IgD-negative memory B cell (primary cell): ENCODE measurements around the gene ACSL1. TPM values are rescaled to one million over a fixed set of nuclear protein-coding genes. Genes with fewer than 3 reads are reported as not detected.
A peak's percentile ranks its signal among the peaks of the same experiment; 100 is the strongest.
"Not testable (repeated sequence)": the region's sequence is repeated elsewhere in the genome, so short reads cannot be mapped to it uniquely, and the experiment has no call there.

Source experiments
- H3K27ac Mint-ChIP-seq, 3 donors: one replicate each; pipeline ENCODE4 v1.8.0; 2020 to 2022; ENCODE audit warnings: mild to moderate bottlenecking in 3 of 3, mixed read lengths in 3 of 3, moderate library complexity in 1 of 3
- H3K27me3 Mint-ChIP-seq: one replicate; pipeline ENCODE4 v1.8.0; 2021; ENCODE audit warnings: mixed read lengths
- H3K36me3 Mint-ChIP-seq: one replicate; pipeline ENCODE4 v1.8.0; 2020; ENCODE audit warnings: mild to moderate bottlenecking, mixed read lengths
- H3K4me1 Mint-ChIP-seq, 3 donors: one replicate each; pipeline ENCODE4 v1.8.0; 2020 to 2022; ENCODE audit warnings: mixed read lengths in 3 of 3, mild to moderate bottlenecking in 1 of 3
- H3K4me3 Mint-ChIP-seq, 4 donors: one replicate each; pipeline ENCODE4 v1.8.0; 2020 to 2022; ENCODE audit warnings: mild to moderate bottlenecking in 4 of 4, mixed read lengths in 4 of 4, moderate library complexity in 3 of 4
- H3K9me3 Mint-ChIP-seq, 3 donors: one replicate each; pipeline ENCODE4 v1.8.0; 2020 to 2021; ENCODE audit warnings: mixed read lengths in 3 of 3, mild to moderate bottlenecking in 1 of 3
- polyA plus RNA-seq: library from polyadenylated mRNA; unstranded; fragments of 300-500 nt; fragmentation: Illumina TruSeq; gene quantifications from one replicate; pipeline ENCODE4 v1.2.3, GENCODE V29; 2021

ACSL1 gene
- polyA plus RNA-seq, 1 donor from 2014 or later: 9.2 TPM

DNA sequence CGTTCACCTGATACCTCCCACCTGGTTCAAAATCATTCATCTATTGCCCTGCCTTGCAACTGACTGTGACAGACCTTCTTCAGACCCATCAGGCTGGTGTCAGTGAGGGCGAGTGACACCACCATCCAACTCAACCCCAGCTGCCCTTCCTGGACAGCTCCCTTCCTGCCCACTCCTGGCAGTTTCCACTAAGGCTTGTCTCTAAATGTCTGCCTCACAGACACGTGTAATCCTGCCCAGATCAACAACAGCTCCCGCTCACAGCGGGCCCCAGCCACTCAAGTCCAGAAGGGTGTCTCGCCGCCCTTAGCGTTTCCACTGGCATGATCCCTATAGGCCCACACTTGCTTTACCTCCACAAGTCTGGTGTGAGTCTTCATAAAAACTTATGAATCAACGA is 28.9 kb downstream of the ACSL1 start:
- Mint-ChIP-seq H3K36me3 (peaks cover 16% of the 10 kb centered on the region), H3K27me3 (no peaks in the 10 kb centered on the region), H3K9me3 (no peaks in the 10 kb centered on the region), H3K4me3 (no peak overlapping the region), H3K27ac (peak overlapping the region in 1 of 3 donors; percentile 72), H3K4me1 (peaks cover 6 to 14% (median 8%) of the 10 kb centered on the region in 3 donors)

DNA sequence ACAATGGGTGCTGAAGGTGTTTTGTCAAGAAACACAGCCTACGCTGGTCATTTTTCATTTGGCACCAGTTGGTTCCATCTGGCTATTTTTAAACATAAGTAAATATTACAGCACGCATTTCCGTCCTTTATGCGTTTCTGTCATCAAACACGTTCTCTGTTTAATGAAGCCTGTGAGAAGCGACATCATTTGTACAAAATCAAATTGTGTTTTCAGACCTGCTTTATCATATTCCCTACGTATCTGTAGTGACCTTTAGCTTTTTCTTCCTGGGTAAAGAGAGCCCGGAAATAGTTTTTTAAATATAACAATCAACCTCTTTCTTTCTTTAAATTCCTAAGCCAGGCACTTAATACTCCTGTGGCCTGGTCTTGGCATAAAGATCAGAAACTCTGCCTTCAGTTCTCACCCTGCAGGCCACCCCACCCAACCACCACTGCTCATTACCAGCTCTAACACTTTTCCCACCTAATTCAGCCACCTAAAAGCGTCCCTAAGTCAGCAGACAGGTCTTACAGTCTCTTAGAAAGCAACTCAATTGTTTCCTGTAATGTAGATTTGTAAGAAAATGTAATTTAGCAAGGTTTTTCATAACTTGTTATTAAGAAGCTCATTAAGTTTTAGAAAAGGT is 30.4 kb downstream of the ACSL1 start:
- peaks cover 16% of the 10 kb centered on the region for H3K36me3 Mint-ChIP-seq
- H3K27ac Mint-ChIP-seq: peak overlapping the region in 1 of 3 donors; percentile 23
- H3K4me3 Mint-ChIP-seq: no peak overlapping the region
- no peaks in the 10 kb centered on the region for H3K27me3 Mint-ChIP-seq
- no peaks in the 10 kb centered on the region for H3K9me3 Mint-ChIP-seq
- H3K4me1 Mint-ChIP-seq: peaks cover 6 to 15% (median 9%) of the 10 kb centered on the region in 3 donors

DNA sequence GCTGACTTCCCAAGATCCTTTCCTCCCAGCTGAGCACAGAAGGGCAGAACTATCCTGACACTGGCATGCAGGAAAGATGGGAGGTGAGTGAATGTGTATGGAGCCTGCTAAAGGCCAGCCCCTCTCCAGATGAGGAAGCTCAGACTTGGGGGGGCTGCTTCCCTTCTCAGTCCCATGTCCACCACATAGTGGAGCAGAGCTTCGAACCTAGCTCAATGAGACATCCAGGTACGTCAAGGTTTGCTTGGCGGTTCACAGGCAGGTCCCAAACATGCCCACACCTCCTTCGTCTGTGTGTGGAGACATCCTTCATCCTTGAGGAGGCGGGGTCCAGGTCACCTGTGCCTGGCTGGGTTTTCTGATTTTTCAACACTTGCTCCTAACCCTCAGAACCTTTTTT is 31.3 kb downstream of the ACSL1 start:
- no peak overlapping the region for H3K27ac Mint-ChIP-seq
- no peak overlapping the region for H3K4me3 Mint-ChIP-seq
- no peaks in the 10 kb centered on the region for H3K27me3 Mint-ChIP-seq
- H3K9me3 Mint-ChIP-seq: no peaks in the 10 kb centered on the region
- peaks cover 6 to 15% (median 9%) of the 10 kb centered on the region in 3 donors for H3K4me1 Mint-ChIP-seq
- H3K36me3 Mint-ChIP-seq: peaks cover 10% of the 10 kb centered on the region

DNA sequence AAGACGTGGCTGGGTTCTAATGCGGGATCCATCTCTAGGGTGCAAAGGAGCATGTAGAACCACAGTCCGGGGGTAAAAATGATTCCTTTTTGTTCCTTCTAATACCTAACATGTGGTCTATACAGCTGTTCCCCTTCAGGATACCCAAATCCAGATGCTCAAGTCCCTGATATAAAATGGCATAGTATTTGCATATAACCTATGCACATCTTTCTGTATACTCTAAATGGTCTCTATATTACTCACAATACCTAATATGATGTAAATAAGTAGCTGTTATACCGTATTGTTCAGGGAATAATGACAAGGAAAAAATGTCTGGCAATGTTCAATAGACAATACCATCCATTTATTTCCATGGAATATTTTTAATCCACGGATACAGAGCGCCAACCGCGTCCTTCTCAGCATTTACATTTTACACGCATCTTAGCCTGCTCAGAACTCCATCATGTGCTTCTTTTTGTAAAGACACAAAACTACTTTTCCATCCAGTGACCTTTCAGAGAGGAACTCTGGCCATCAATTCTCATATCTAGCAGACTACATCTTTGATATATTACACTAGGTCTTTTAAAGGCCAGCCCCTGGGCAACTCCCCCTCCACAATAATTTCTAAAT is 31.9 kb downstream of the ACSL1 start:
- Mint-ChIP-seq H3K9me3 (no peaks in the 10 kb centered on the region), H3K27me3 (no peaks in the 10 kb centered on the region), H3K4me1 (peaks cover 6 to 15% (median 9%) of the 10 kb centered on the region in 3 donors), H3K27ac (no peak overlapping the region), H3K36me3 (peaks cover 8% of the 10 kb centered on the region), H3K4me3 (peak overlapping the region in 1 of 4 donors; percentile 61)

DNA sequence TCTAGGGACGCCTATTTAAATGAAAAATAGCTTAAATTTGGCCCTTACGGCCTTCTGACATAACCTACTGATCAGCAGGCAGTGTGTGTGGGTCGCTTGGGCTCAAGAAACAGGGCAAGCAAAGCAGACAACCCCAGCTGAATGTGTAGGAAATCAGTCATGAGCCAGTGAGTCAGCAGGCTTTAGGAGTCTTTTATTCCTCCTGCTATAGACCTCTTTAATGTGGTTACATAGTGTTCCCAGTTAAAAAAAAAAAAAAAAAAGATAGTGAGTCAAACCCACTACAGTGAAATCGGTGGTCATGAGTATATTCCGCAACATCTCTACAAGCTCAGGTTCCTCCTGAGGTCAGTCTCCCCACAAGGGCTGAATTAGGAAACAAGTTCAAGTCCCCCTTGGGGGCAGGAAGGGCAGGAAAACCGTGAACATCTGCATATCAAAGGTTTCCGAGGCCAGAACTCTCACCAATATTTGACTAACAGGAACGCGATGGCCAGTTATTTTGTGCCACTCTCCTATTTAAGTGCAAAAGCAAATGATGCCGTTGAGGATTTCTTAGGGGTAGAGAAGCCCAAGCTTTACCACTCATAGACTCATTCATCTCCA is 32.7 kb downstream of the ACSL1 start:
- Mint-ChIP-seq H3K27ac (no peak overlapping the region), H3K27me3 (no peaks in the 10 kb centered on the region), H3K36me3 (peaks cover 6% of the 10 kb centered on the region), H3K9me3 (no peaks in the 10 kb centered on the region), H3K4me3 (no peak overlapping the region), H3K4me1 (peaks cover 6 to 15% (median 9%) of the 10 kb centered on the region in 3 donors)

DNA sequence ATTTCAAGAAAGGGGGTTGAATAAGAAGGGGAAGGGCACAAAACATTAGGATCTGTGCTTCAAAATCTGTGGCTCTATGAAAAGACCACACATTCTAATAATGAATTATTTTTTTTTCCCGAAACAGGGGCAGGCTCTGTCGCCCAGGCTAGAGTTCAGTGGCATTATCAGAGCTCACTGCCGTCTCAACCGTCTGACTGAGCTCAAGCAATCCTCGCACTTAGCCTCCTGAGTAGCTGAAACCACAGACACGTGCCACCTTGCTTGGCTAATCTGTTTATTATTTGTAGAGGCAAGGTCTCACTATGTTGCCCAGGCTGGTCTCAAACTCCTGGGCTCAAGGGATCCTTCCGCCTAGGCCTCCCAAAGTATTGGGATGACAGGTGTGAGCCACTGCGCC is 33.4 kb downstream of the ACSL1 start:
- peaks cover 6 to 15% (median 9%) of the 10 kb centered on the region in 3 donors for H3K4me1 Mint-ChIP-seq
- H3K27me3 Mint-ChIP-seq: no peaks in the 10 kb centered on the region
- no peak overlapping the region for H3K27ac Mint-ChIP-seq
- no peak overlapping the region for H3K4me3 Mint-ChIP-seq
- H3K9me3 Mint-ChIP-seq: no peaks in the 10 kb centered on the region
- peaks cover 9% of the 10 kb centered on the region for H3K36me3 Mint-ChIP-seq

DNA sequence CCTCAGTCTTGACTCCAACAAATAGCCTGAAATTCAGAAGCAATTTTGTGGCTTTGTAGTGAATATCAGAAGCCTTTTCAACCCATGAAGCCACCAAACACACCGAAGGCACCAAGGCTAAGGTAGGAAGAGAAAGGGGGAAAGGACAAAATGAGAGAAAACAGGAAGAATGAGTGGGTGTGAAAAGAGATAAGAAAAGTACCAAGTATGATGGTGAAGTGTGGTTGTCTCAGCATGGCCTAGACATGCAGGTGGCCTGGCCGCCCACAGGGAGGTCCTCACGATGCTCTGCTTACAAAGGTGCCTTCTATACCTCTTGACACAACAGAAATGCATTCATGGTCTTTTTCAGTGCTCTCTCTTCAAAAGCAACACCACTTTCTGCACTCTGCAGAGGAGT is 34.9 kb downstream of the ACSL1 start:
- H3K27me3 Mint-ChIP-seq: no peaks in the 10 kb centered on the region
- H3K4me1 Mint-ChIP-seq: peaks cover 6 to 17% (median 9%) of the 10 kb centered on the region in 3 donors
- no peak overlapping the region for H3K27ac Mint-ChIP-seq
- H3K4me3 Mint-ChIP-seq: no peak overlapping the region
- H3K36me3 Mint-ChIP-seq: peaks cover 9% of the 10 kb centered on the region
- no peaks in the 10 kb centered on the region for H3K9me3 Mint-ChIP-seq

DNA sequence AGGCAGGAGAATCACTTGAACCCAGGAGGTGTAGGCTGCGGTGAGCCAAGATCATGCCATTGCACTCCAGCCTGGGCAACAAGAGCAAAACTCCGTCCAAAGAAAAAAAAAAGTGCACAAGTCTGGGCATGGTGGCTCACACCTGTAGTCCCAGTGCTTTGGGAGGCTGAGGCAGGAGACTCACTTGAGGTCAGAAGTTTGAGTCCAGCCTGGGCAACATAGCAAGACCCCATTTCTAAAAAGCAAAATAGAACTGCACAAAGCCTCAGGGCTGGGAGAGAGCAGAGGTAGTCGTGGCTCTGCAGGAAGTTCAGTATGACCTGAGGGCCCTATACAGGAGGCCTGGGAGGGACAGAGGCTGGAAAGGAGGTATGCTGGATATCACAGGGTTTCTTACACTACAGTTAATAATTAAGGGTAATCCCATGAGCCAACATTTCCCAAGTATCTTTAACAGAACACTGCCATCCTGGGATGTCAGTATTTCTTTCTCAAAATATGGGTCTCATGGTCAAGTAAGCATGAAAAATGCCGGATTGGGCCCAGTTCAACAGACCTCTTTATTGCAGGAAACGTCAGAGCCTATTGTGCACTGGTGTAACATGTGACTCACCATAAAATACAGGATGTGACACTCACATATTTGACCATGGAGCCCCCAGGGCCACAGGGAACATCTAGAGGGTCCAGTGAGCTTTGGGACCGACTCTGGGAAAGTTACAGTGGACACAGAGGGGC is 37.8 kb downstream of the ACSL1 start:
- Mint-ChIP-seq H3K9me3 (no peaks in the 10 kb centered on the region), H3K4me3 (no peak overlapping the region), H3K27me3 (no peaks in the 10 kb centered on the region), H3K27ac (no peak overlapping the region), H3K4me1 (peaks cover under 1 to 15% (median 7%) of the 10 kb centered on the region in 3 donors), H3K36me3 (peaks cover 5% of the 10 kb centered on the region)

DNA sequence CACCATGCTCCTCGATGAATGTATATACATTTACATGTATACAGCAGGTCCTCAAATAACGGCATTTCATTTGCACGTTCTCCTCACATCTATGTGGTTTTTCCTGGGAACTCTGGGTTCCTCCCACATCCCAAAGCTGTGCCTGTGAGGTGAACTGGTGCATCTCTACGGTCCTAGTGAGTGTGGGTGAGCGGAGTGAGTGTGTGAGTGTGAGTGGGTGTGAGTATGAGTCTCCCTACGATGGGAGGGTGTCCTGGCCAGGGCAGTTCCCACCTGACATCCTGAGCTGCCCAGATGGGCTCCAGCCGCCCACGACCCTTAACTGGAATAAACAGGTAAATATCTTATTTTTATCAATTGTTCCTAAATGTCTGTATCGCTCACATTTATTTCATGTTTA is 40.0 kb downstream of the ACSL1 start:
- Mint-ChIP-seq H3K4me1 (peaks cover 8 to 15% (median 13%) of the 10 kb centered on the region in 3 donors), H3K9me3 (no peaks in the 10 kb centered on the region), H3K4me3 (no peak overlapping the region), H3K27me3 (no peaks in the 10 kb centered on the region), H3K27ac (no peak overlapping the region), H3K36me3 (peaks cover 5% of the 10 kb centered on the region)

DNA sequence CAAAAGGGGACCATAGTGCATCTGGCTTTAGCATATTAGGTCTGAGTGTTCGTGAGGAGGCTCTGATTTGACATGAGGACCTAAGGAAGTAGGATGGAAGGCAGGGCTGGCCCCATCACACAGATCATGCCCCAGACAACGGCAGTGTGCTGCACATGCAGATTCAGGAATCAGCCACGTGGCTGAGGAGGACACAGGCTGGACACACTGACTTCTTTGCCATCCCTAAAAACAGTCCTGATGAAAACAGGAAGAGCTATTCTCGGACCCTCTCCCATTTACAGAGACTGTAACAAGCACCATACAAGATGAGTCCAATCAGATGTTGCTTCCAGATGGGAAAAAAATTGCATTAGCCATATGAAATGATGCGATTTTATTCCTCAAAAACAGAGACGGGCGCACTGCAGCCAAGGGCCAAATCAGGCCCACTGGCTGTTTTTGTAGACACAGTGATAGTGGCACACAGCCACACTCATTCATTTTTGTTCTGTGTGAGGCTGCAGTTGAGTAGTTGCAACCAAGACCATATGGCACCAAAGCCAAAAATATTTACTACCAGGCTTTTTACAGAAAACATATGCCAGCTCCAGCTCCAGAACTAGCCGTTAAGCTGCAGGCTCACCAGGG is 41.0 kb downstream of the ACSL1 start:
- H3K27ac Mint-ChIP-seq: no peak overlapping the region

DNA sequence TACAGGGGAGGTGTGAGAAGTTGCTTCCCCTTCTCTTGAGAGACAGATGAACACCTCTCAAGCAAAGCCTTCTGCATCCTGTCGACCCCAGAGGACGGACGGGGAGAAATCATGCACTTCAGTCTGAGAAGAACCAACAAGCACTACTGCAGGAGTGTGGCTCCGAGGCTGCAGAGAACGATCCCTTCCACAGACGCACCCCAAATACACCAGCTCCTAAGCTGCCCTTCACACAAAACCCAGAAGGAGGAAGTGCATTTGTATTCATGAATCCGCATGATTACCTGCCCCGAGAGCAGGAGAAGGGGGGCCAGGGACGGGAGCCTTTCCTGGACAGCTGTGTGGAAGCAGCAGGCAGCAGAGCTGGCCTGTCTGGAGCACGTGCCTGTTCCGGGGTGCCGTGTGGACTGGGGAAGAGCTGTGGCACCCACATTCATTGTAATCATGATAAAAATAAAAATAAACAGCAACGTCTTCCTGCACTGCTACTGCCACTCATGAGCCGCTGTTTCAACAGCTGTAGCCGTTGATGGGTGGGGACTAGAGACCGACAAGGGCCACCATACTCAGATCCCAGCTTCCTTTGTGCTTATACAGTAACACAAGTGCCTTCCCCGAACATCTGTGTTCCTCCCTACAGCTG is 42.9 kb downstream of the ACSL1 start:
- Mint-ChIP-seq H3K4me1 (peaks cover 8 to 15% (median 13%) of the 10 kb centered on the region in 3 donors), H3K9me3 (no peaks in the 10 kb centered on the region), H3K4me3 (peak overlapping the region in 3 of 4 donors; percentile 63 to 89 (median 87)), H3K36me3 (peaks cover 4% of the 10 kb centered on the region), H3K27me3 (no peaks in the 10 kb centered on the region), H3K27ac (peak overlapping the region in 2 of 3 donors; percentile 84 to 86)

More for the DNA sequence above, 41.0 kb downstream of the ACSL1 start:
- Mint-ChIP-seq H3K27me3 (no peaks in the 10 kb centered on the region), H3K9me3 (no peaks in the 10 kb centered on the region), H3K4me1 (peaks cover 8 to 15% (median 13%) of the 10 kb centered on the region in 3 donors), H3K36me3 (peaks cover 5% of the 10 kb centered on the region), H3K4me3 (no peak overlapping the region)

DNA sequence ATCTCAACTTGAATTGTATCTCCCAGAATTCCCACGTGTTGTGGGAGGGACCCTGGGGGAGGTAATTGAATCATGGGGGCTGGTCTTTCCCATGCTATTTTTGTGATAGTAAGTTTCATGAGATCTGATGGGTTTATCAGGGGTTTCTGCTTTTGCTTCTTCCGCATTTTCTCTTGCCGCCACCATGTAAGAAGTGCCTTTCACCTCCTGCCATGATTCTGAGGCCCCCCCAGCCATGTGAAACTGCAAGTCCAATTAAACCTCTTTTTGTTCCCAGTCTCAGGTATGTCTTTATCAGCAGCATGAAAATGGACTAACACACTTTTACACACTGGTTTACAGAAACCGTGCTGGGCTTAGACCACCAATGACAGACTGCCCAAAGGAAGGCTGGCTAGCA is 46.6 kb downstream of the ACSL1 start:
- H3K27me3 Mint-ChIP-seq, H3K4me3 Mint-ChIP-seq, H3K36me3 Mint-ChIP-seq, H3K9me3 Mint-ChIP-seq: not testable (repeated sequence)
- H3K4me1 Mint-ChIP-seq: peaks cover 8 to 14% (median 13%) of the 10 kb centered on the region in 3 donors
- H3K27ac Mint-ChIP-seq: peak overlapping the region in 1 of 3 donors; percentile 14

DNA sequence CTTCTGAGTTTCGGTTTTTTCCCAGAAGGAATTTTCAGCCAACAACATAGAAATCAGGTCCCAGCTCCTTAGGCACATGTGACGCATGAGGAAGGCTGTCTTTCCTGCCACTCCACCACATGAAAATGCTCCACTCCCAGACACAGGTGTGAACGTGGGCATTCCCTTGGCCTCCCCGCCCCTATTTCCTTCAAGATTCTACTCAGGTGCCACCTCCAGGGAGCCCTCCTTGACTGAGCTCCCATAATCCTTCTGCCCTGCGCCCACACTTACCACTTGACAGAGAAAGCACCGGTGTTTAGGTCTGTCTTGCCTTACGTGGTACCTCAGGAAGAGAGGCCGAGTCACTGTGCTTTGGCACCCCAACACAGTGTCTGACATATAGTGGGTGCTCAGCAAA is 47.4 kb downstream of the ACSL1 start:
- H3K27me3 Mint-ChIP-seq: no peaks in the 10 kb centered on the region
- H3K27ac Mint-ChIP-seq: no peak overlapping the region
- no peak overlapping the region for H3K4me3 Mint-ChIP-seq
- peaks cover 5% of the 10 kb centered on the region for H3K36me3 Mint-ChIP-seq
- peaks cover 8 to 10% (median 9%) of the 10 kb centered on the region in 3 donors for H3K4me1 Mint-ChIP-seq
- no peaks in the 10 kb centered on the region for H3K9me3 Mint-ChIP-seq

DNA sequence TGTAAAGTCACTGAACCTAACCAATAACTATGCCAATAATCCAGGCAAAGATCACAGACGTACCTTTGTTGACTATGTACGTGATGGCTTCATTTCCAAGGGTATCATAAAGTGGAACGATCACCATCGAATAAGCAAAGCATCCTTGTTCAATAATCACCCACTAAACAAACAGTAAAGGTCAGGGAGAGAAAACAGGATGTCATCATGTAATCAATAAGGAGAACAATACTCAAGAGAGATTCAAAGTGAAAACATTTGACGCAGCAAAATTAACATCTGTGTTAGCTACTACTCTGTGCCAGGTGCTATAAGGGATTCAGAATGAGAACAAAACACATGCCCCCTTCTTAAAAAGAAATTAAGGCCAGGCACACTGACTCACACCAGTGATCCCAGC is 48.9 kb downstream of the ACSL1 start:
- H3K36me3 Mint-ChIP-seq: peaks cover 5% of the 10 kb centered on the region
- no peaks in the 10 kb centered on the region for H3K4me1 Mint-ChIP-seq
- no peak overlapping the region for H3K4me3 Mint-ChIP-seq
- no peaks in the 10 kb centered on the region for H3K27me3 Mint-ChIP-seq
- peak overlapping the region in 1 of 3 donors; percentile 10 for H3K27ac Mint-ChIP-seq
- no peaks in the 10 kb centered on the region for H3K9me3 Mint-ChIP-seq
